ENCODE results near the gene LARGE1. TPM values are rescaled to one million over a fixed set of nuclear protein-coding genes. Genes with fewer than 3 reads are reported as not detected.

Gene LARGE1
- total RNA-seq, 1 experiment from 2014 or later, result 5.8 TPM

GRCh38 chr22:33902073-33902472 is 18.2 kb downstream of the LARGE1 start:
- Mint-ChIP-seq H3K36me3 (ENCODE audit: insufficient read depth, unreplicated experiment) (no peaks in the 10 kb centered on the region), H3K4me3 (ENCODE audit: unreplicated experiment) (no peak overlapping the region), H3K4me1 (ENCODE audit: low read depth, unreplicated experiment) (no peaks in the 10 kb centered on the region), H3K9me3 (ENCODE audit: unreplicated experiment) (no peaks in the 10 kb centered on the region), H3K27ac (ENCODE audit: unreplicated experiment) (no peak overlapping the region), H3K27me3 (ENCODE audit: insufficient read depth, unreplicated experiment) (no peaks in the 10 kb centered on the region)
- ChIA-PET POLR2A (no interaction called here), CTCF (no interaction called here)
- H3K36me3 ChIP-seq (ENCODE audit: control insufficient read depth, insufficient read depth, low read length), result no peaks in the 10 kb centered on the region
- no peak overlapping the region for H3K4me3 ChIP-seq (ENCODE audit: low read depth, low read length)
- no peaks in the 10 kb centered on the region for H3K4me1 ChIP-seq
- no peaks in the 10 kb centered on the region for H3K9me3 ChIP-seq
- TF ChIP-seq, protein P1, sequence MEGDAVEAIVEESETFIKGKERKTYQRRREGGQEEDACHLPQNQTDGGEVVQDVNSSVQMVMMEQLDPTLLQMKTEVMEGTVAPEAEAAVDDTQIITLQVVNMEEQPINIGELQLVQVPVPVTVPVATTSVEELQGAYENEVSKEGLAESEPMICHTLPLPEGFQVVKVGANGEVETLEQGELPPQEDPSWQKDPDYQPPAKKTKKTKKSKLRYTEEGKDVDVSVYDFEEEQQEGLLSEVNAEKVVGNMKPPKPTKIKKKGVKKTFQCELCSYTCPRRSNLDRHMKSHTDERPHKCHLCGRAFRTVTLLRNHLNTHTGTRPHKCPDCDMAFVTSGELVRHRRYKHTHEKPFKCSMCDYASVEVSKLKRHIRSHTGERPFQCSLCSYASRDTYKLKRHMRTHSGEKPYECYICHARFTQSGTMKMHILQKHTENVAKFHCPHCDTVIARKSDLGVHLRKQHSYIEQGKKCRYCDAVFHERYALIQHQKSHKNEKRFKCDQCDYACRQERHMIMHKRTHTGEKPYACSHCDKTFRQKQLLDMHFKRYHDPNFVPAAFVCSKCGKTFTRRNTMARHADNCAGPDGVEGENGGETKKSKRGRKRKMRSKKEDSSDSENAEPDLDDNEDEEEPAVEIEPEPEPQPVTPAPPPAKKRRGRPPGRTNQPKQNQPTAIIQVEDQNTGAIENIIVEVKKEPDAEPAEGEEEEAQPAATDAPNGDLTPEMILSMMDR (IDR thresholded peaks at IDR 0.05; ENCODE audit: insufficient read depth in 1 of 2, low read depth in 1 of 2, low read length in 1 of 2, severe bottlenecking in 1 of 2, unreplicated experiment in 1 of 2), result no peak
- intact Hi-C loops (cut with micrococcal nuclease; ENCODE audit: unreplicated experiment), result no loop called here
- DNase-seq, result no peak
- H3K27me3 ChIP-seq (replicated peaks; ENCODE audit: control insufficient read depth, insufficient read depth, low read length), result no peaks in the 10 kb centered on the region
- no TSS peak for BruUV-seq (replicated peaks)

DNA sequence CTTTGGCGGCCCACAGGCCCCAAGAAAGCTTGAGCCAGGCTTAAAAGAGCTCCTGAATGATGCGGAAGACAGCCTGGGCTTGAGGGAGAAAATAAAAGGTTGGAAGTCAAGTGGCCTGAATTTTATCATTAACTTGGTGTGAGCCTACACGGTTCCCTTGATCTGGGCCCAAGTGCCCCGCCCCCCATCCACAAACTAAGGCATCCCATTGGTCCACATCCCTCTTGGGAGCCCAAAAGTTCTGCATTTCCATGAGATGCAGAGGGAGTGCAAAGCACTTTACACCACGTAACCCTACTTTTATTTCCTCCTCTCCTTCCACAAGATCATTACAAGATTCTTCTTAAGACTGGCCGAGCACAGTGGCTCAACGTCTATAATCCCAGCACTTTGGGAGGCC is 22.2 kb downstream of the LARGE1 start:
- peaks cover 7% of the 10 kb centered on the region for H3K4me1 Mint-ChIP-seq (ENCODE audit: low read depth, unreplicated experiment)
- no TSS peak for BruUV-seq (replicated peaks)
- TF ChIP-seq, protein P1 (IDR thresholded peaks at IDR 0.05; ENCODE audit: insufficient read depth in 1 of 2, low read depth in 1 of 2, low read length in 1 of 2, severe bottlenecking in 1 of 2, unreplicated experiment in 1 of 2), result no peak
- POLR2A ChIA-PET, result no interaction called here
- H3K9me3 Mint-ChIP-seq (ENCODE audit: unreplicated experiment), result no peaks in the 10 kb centered on the region
- no peaks in the 10 kb centered on the region for H3K27me3 ChIP-seq (replicated peaks; ENCODE audit: control insufficient read depth, insufficient read depth, low read length)
- no peaks in the 10 kb centered on the region for H3K36me3 Mint-ChIP-seq (ENCODE audit: insufficient read depth, unreplicated experiment)
- no peak overlapping the region for H3K4me3 ChIP-seq (ENCODE audit: low read depth, low read length)
- CTCF ChIA-PET, result no interaction called here
- H3K4me3 Mint-ChIP-seq (ENCODE audit: unreplicated experiment), result no peak overlapping the region
- H3K36me3 ChIP-seq (ENCODE audit: control insufficient read depth, insufficient read depth, low read length), result no peaks in the 10 kb centered on the region
- intact Hi-C loops (cut with micrococcal nuclease; ENCODE audit: unreplicated experiment), result no loop called here
- H3K4me1 ChIP-seq, result peaks cover 7% of the 10 kb centered on the region
- no peaks in the 10 kb centered on the region for H3K27me3 Mint-ChIP-seq (ENCODE audit: insufficient read depth, unreplicated experiment)
- H3K9me3 ChIP-seq, result no peaks in the 10 kb centered on the region
- H3K27ac Mint-ChIP-seq (ENCODE audit: unreplicated experiment), result no peak overlapping the region
- DNase-seq, result no peak

DNA sequence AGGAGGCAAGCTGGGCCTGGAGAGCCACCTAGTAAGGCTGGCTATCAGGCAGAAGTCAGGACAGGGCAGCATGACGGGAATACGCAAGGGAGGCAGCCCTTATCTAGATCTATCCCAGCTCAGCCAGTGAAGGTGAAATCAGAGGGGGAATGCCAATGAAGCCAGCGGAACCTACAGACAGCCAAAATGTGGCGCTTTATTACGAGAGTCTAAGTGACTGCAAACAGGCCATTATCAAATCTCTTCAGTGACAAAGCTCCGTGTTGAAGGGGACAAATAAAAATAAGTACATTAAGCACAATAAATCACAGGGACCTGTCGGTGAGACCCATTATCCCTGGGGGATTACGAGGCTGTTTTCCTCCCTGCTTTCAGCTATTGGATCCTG is 22.8 kb downstream of the LARGE1 start:
- peaks cover 9% of the 10 kb centered on the region for H3K4me1 Mint-ChIP-seq (ENCODE audit: low read depth, unreplicated experiment)
- Histone ChIP-seq H3K27me3 (replicated peaks; ENCODE audit: control insufficient read depth, insufficient read depth, low read length) (no peaks in the 10 kb centered on the region), H3K4me1 (peaks cover 7% of the 10 kb centered on the region), H3K9me3 (no peaks in the 10 kb centered on the region), H3K36me3 (ENCODE audit: control insufficient read depth, insufficient read depth, low read length) (no peaks in the 10 kb centered on the region), H3K4me3 (ENCODE audit: low read depth, low read length) (no peak overlapping the region)
- POLR2A ChIA-PET, result no interaction called here
- H3K27me3 Mint-ChIP-seq (ENCODE audit: insufficient read depth, unreplicated experiment), result no peaks in the 10 kb centered on the region
- no TSS peak for BruUV-seq (replicated peaks)
- CTCF ChIA-PET, result no interaction called here
- DNase-seq, result no peak
- TF ChIP-seq, protein P1 (IDR thresholded peaks at IDR 0.05; ENCODE audit: insufficient read depth in 1 of 2, low read depth in 1 of 2, low read length in 1 of 2, severe bottlenecking in 1 of 2, unreplicated experiment in 1 of 2), result no peak
- no peak overlapping the region for H3K4me3 Mint-ChIP-seq (ENCODE audit: unreplicated experiment)
- intact Hi-C loops (cut with micrococcal nuclease; ENCODE audit: unreplicated experiment), result no loop called here
- H3K27ac Mint-ChIP-seq (ENCODE audit: unreplicated experiment), result no peak overlapping the region
- no peaks in the 10 kb centered on the region for H3K36me3 Mint-ChIP-seq (ENCODE audit: insufficient read depth, unreplicated experiment)
- no peaks in the 10 kb centered on the region for H3K9me3 Mint-ChIP-seq (ENCODE audit: unreplicated experiment)
